ENCODE measurements around the gene TSPAN3.

- TF ChIP-seq CTCF (conservative IDR thresholded peaks at IDR 0.05; ENCODE audit: low read length): no peak
- TF ChIP-seq EZH2phosphoT487 (IDR thresholded peaks at IDR 0.05; ENCODE audit: borderline replicate concordance, low read depth, low read length): no peak
These were observed 41.5 kb downstream of the TSPAN3 start for GRCh38 chr15:77029166-77030047.

Measured in OCI-LY7 (cell line).